Sigmoid colon (tissue), 7 donors: Measurements from ENCODE around the gene ZNF213. TPM values are rescaled to one million over a fixed set of nuclear protein-coding genes. Genes with fewer than 3 reads are reported as not detected.

Experiments used
- DNase-seq: peaks from one replicate; pipeline ENCODE4 v3.0.0-alpha.2; 2019
- H3K27ac ChIP-seq, 4 donors: fragments of 200-600 bp; sonication (generic); one replicate each; pipeline ENCODE4 v1.5.1; 2016 to 2019; ENCODE audit warnings: mild to moderate bottlenecking in 1 of 4
- H3K27me3 ChIP-seq, 3 donors: fragments of 200-600 bp; sonication (generic); one replicate each; pipeline ENCODE4 v1.5.1; 2019; ENCODE audit warnings: mild to moderate bottlenecking in 1 of 3
- H3K36me3 ChIP-seq, 4 donors: fragments of 200-600 bp; sonication (generic); one replicate each; pipeline ENCODE4 v1.5.1; 2016 to 2019
- H3K4me1 ChIP-seq, 4 donors: fragments of 200-600 bp; sonication (generic); one replicate each; pipeline ENCODE4 v1.5.1; 2017 to 2019
- H3K4me3 ChIP-seq, 4 donors: fragments of 200-600 bp; sonication (generic); one replicate each; pipeline ENCODE4 v1.5.1; 2017 to 2019; ENCODE audit warnings: mild to moderate bottlenecking in 2 of 4, moderate library complexity in 1 of 4
- H3K9me3 ChIP-seq, 4 donors: fragments of 200-600 bp in 3 of 4; sonication (generic) in 3 of 4; one replicate each; pipeline versions ENCODE4 v1.5.1 to v1.6.1; 2013 to 2019
- CTCF ChIP-seq, 4 experiments: fragments of 450-650 bp in 3 of 4; fragments of 200-600 bp in 1 of 4; IDR thresholded peaks; one replicate each; pipeline ENCODE4 v1.5.1; 2016 to 2019; ENCODE audit warnings: antibody characterized with exemption in 4 of 4, mild to moderate bottlenecking in 3 of 4, moderate library complexity in 2 of 4
- EP300 ChIP-seq, 4 donors: sonication (generic); formaldehyde crosslinking; IDR thresholded peaks; one replicate each; pipeline ENCODE4 v1.6.1; 2017; ENCODE audit warnings: antibody characterized with exemption in 4 of 4
- POLR2A ChIP-seq, 2 donors: fragments of 450-650 bp; IDR thresholded peaks; one replicate each; pipeline ENCODE4 v1.6.1; 2016; ENCODE audit warnings: antibody characterized with exemption in 2 of 2, mild to moderate bottlenecking in 2 of 2, moderate library complexity in 2 of 2
- POLR2AphosphoS5 ChIP-seq, 4 donors: sonication (generic); formaldehyde crosslinking; IDR thresholded peaks; one replicate each; pipeline ENCODE4 v1.6.1; 2017; ENCODE audit warnings: antibody characterized with exemption in 4 of 4
- WGBS, 2 donors: extraction: QIAGEN DNeasy Blood & Tissue Kit; methylation state at CpG; one replicate each; pipeline ENCODE4 v1.1.7; 2013; 5-methylcytosine and 5-hydroxymethylcytosine counted together
- intact Hi-C: fragments of 100-400 bp; cut with DNase I; formaldehyde crosslinking; loops from one replicate; pipeline ENCODE4 v1.15.1; 2023
- polyA plus RNA-seq, 3 donors: library from polyadenylated mRNA; stranded (reverse); fragments of 200-250 nt; gene quantifications; one replicate each; pipeline ENCODE4 v1.2.3, GENCODE V29; 2013
- total RNA-seq, 4 donors: library from RNA; depleted of rRNA; stranded (reverse); fragments of >200 nt; gene quantifications; one replicate each; pipeline ENCODE4 v1.1.0, GENCODE V29; 2016
- donor health status: healthy with polysubstance abuse.
- donor health status: Bipolar disorder and iron deficiency.
- donor health status: healthy.

Gene ZNF213
- total and polyA plus RNA-seq, 7 donors: 2.6 to 11.3 (median 7.2) TPM

DNA sequence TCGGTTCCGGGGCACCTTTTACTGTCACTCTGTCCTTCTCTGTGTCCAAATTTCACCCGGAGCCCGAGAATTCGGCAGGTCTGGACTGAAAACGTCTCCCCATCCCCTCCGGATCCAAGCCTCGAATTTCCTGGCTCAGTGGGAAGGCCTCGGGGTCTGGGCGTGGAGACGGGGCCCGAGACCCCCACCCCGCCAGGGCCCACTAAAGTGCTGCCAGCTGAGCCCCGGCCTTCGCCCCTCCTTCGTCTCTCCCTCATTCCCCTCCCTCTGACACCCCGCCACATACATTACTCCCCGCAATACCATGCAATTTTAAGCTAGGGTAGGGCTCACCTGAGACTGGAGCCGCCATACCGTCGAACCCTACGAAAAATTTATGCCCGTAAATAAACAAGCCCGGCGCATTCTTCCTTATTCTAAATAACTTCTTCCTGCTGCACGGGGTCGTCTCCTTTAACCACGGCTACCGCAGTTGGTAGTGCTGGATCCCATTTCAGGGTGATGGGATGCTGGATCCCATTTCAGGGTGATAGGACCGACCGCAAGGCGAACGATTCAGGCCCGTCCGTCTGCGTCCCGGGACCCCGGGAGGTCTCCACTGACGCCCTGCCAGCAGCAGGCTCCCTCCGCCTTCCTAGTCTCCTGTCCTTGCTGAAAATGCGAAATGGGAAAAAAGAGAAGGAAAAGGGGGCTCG is 48.8 kb downstream of the ZNF213 start:
- peaks cover 0 to 22% (median 17%) of the 10 kb centered on the region in 4 donors for H3K4me1 ChIP-seq
- DNase-seq: no peak
- WGBS, 2 donors: 6 to 15% methylated on average over 42 of the region's 42 CpGs
- H3K27ac ChIP-seq: no peak overlapping the region
- peak overlapping the region in 2 of 4 donors; percentile 15 to 17 for H3K4me3 ChIP-seq
- intact Hi-C loops: no loop called here
- no peak for TF ChIP-seq CTCF (IDR thresholded peaks at IDR 0.05)
- no peak for TF ChIP-seq EP300 (IDR thresholded peaks at IDR 0.05)
- TF ChIP-seq POLR2A (IDR thresholded peaks at IDR 0.05): no peak
- no peak for TF ChIP-seq POLR2AphosphoS5 (IDR thresholded peaks at IDR 0.05)
- peaks cover 41 to 100% (median 80%) of the 10 kb centered on the region in 3 donors for H3K27me3 ChIP-seq
- H3K36me3 ChIP-seq: no peaks in the 10 kb centered on the region
- H3K9me3 ChIP-seq: no peaks in the 10 kb centered on the region

DNA sequence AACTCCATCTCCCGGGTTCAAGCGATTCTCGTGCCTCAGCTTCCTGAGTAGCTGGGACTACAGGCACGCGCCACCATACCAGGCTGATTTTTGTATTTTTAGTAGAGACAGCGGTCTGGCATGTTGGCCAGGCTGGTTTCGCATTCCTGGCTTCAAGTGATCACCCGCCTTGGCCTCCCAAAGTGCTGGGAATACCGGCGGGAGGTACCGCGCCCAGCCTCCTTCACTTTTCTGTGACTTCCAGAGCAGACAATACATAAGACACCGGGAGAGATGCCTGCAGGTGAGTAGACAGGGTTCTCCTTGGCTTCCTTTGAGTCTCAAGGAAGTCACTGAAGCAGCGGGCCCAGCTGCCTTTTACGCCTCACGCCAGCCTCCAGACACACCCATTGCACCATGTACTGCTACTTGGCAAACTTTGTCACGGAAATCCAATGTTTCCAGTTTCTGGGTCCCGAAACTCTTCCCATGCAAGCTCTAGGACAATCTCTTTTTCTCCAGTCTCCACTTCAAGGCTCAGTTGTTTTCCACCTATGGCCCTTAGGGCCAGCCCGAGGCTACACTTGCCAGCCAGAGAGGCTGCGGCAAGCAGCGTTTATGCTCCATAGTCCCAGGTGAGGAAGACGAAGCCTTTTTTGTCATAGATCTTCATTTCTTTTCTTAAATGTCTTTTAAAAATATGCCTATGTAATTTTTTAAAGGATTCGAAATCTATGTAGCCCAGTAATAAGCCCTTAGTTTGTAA is 52.3 kb downstream of the ZNF213 start:
- Histone ChIP-seq H3K4me3 (no peak overlapping the region), H3K9me3 (no peaks in the 10 kb centered on the region), H3K27ac (no peak overlapping the region), H3K27me3 (peaks cover 69 to 100% (median 85%) of the 10 kb centered on the region in 3 donors), H3K36me3 (no peaks in the 10 kb centered on the region), H3K4me1 (peaks cover 0 to 41% (median 26%) of the 10 kb centered on the region in 4 donors)
- no peak for DNase-seq
- intact Hi-C loops: no loop called here
- 66 to 76% methylated on average over 23 of the region's 23 CpGs for WGBS, 2 donors
- TF ChIP-seq CTCF (IDR thresholded peaks at IDR 0.05): no peak

DNA sequence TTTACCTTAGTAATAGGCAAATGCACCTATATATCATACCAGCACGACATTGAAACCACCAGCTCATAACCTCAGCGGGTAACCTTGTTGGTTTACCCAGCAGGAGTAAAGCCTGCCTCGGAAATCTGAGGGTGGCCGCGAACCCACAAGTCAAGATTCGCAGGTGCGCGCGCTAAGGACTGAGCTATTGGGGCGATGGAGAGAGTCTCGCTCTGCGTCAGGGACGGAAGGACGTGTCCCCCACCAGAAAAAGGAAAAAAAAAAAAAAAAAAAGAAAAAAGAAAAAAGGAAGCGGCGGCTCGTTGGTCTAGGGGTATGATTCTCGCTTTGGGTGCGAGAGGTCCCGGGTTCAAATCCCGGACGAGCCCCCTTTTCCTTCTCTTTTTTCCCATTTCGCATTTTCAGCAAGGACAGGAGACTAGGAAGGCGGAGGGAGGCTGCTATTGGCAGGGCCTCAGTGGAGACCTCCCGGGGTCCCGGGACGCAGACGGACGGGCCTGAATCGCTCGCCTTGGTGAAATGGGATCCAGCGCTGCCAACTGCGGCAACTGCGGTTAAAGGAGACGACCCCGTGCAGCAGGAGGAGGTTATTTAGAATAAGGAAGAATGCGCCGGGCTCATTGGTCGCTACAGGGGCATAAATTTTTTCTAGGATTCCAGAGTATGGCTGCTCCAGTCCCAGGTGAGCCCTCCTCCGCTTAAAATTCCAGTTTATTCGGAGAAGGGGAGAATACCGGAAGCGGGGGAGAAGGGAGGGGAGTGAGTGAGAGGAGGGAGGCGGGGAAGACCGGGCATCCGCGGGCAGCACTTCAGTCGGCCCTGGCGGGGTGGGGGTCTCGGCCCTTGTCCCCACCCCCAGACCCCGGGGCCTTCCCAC is 53.2 kb downstream of the ZNF213 start, which contains the start of gene OR1F1:
Gene OR1F1 (plus strand): TSS at position 407 of the 877 bp plus-strand sequence.
- no peak within 1 kb of the TSS for H3K27ac ChIP-seq
- H3K27me3 ChIP-seq: peaks cover 69 to 100% (median 85%) of the 10 kb centered on the region in 3 donors
- H3K36me3 ChIP-seq: no peaks in the 10 kb centered on the region
- DNase-seq: no peak
- intact Hi-C loops: no loop called here
- H3K9me3 ChIP-seq: no peaks in the 10 kb centered on the region
- TF ChIP-seq CTCF (IDR thresholded peaks at IDR 0.05): no peak
- no peak for TF ChIP-seq POLR2AphosphoS5 (IDR thresholded peaks at IDR 0.05)
- no peak for TF ChIP-seq POLR2A (IDR thresholded peaks at IDR 0.05)
- no peak for TF ChIP-seq EP300 (IDR thresholded peaks at IDR 0.05)
- no peak within 1 kb of the TSS for H3K4me3 ChIP-seq
- 3 to 10% methylated on average over 51 of the region's 51 CpGs for WGBS, 2 donors
- H3K4me1 ChIP-seq: peaks cover 0 to 34% (median 20%) of the 10 kb centered on the region in 4 donors

DNA sequence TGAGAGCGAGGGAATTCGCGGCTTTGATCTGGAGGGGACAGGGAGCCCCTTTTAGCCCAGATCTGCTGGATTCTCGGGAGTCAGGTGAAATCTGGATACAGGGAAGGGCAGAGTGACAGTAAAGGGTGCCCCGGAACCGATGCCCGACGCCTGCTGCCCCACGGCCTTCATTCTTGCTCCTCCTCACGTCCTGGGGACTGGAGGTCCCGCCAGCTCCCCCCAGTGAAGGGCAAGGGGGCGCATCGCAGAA is 53.8 kb downstream of the ZNF213 start:
- H3K4me3 ChIP-seq: no peak overlapping the region
- TF ChIP-seq POLR2AphosphoS5 (IDR thresholded peaks at IDR 0.05): no peak
- no peak for TF ChIP-seq CTCF (IDR thresholded peaks at IDR 0.05)
- TF ChIP-seq EP300 (IDR thresholded peaks at IDR 0.05): no peak
- TF ChIP-seq POLR2A (IDR thresholded peaks at IDR 0.05): no peak
- H3K36me3 ChIP-seq: no peaks in the 10 kb centered on the region
- intact Hi-C loops: no loop called here
- peaks cover 0 to 28% (median 14%) of the 10 kb centered on the region in 4 donors for H3K4me1 ChIP-seq
- peaks cover 68 to 100% (median 85%) of the 10 kb centered on the region in 3 donors for H3K27me3 ChIP-seq
- 2 to 8% methylated on average over 13 of the region's 13 CpGs for WGBS, 2 donors
- H3K27ac ChIP-seq: no peak overlapping the region
- no peaks in the 10 kb centered on the region for H3K9me3 ChIP-seq
- no peak for DNase-seq
